ENCODE results near the gene DTWD1. TPM values are rescaled to one million over a fixed set of nuclear protein-coding genes. Genes with fewer than 3 reads are reported as not detected.
A peak's percentile ranks its signal among the peaks of the same experiment; 100 is the strongest.
"Not testable (repeated sequence)": the region's sequence is repeated elsewhere in the genome, so short reads cannot be mapped to it uniquely, and the experiment has no call there.

Gene DTWD1
- 10 to 100 TPM; 11.4 to 12.1 TPM for total RNA-seq

- DNase-seq (ENCODE audit: low spot score) (peak; percentile 95), ATAC-seq (peak; percentile 100)
- Mint-ChIP-seq H3K36me3 (peaks cover 9% of the 10 kb centered on the region), H3K9me3 (no peaks in the 10 kb centered on the region), H3K27ac (peak within 1 kb of the TSS; percentile 91 to 97), H3K4me1 (ENCODE audit: low read depth in 2 of 2) (peaks cover 23 to 31% of the 10 kb centered on the region in 2 donors), H3K27me3 (no peaks in the 10 kb centered on the region), H3K4me3 (peak within 1 kb of the TSS; percentile 87)
Measured at GRCh38 chr15:49620658-49621368, at the start of gene DTWD1, which contains the start of gene FAM227B. Gene DTWD1 (plus strand): TSS chr15:49621048. CDS start chr15:49625168, 4,120 bp downstream. Gene FAM227B (minus strand): TSS chr15:49620818. CDS start chr15:49615171, 5,647 bp downstream.

- no peak overlapping the region for H3K27ac Mint-ChIP-seq
- H3K4me3 Mint-ChIP-seq = no peak overlapping the region
- no peak for DNase-seq (ENCODE audit: low spot score)
- peaks cover 22% of the 10 kb centered on the region for H3K36me3 Mint-ChIP-seq
- H3K27me3 Mint-ChIP-seq = no peaks in the 10 kb centered on the region
- H3K9me3 Mint-ChIP-seq = peaks cover 6% of the 10 kb centered on the region
- no peak for ATAC-seq
- peaks cover 0 to 2% of the 10 kb centered on the region in 2 donors for H3K4me1 Mint-ChIP-seq (ENCODE audit: low read depth in 2 of 2)
Measured at GRCh38 chr15:49573421-49573820, 47.4 kb upstream of the DTWD1 start.

GRCh38 chr15:49589030-49589429 is 31.8 kb upstream of the DTWD1 start:
- no peak for ATAC-seq
- H3K4me1 Mint-ChIP-seq (ENCODE audit: low read depth in 2 of 2) = peaks cover 0 to 3% of the 10 kb centered on the region in 2 donors
- H3K4me3 Mint-ChIP-seq = no peak overlapping the region
- DNase-seq (ENCODE audit: low spot score) = no peak
- H3K36me3 Mint-ChIP-seq = peaks cover 8% of the 10 kb centered on the region
- no peaks in the 10 kb centered on the region for H3K9me3 Mint-ChIP-seq
- no peak overlapping the region for H3K27ac Mint-ChIP-seq
- H3K27me3 Mint-ChIP-seq = no peaks in the 10 kb centered on the region

- H3K9me3 Mint-ChIP-seq = peaks cover 11% of the 10 kb centered on the region
- not testable (repeated sequence) for H3K27me3 Mint-ChIP-seq; H3K4me1 Mint-ChIP-seq (ENCODE audit: low read depth in 2 of 2); DNase-seq (ENCODE audit: low spot score); H3K4me3 Mint-ChIP-seq; H3K27ac Mint-ChIP-seq; ATAC-seq
- H3K36me3 Mint-ChIP-seq = peaks cover 11% of the 10 kb centered on the region
Measured at GRCh38 chr15:49592829-49593316, 28.0 kb upstream of the DTWD1 start.

GRCh38 chr15:49604625-49605409 is 16.0 kb upstream of the DTWD1 start:
- no peak overlapping the region for H3K27ac Mint-ChIP-seq
- H3K4me3 Mint-ChIP-seq = no peak overlapping the region
- H3K4me1 Mint-ChIP-seq (ENCODE audit: low read depth in 2 of 2) = no peaks in the 10 kb centered on the region
- H3K36me3 Mint-ChIP-seq = peaks cover 43% of the 10 kb centered on the region
- no peak for DNase-seq (ENCODE audit: low spot score)
- H3K27me3 Mint-ChIP-seq = peaks cover 0 to 11% of the 10 kb centered on the region in 2 donors
- ATAC-seq = no peak
- peaks cover 23% of the 10 kb centered on the region for H3K9me3 Mint-ChIP-seq

- Mint-ChIP-seq H3K27me3 (peaks cover 0 to 11% of the 10 kb centered on the region in 2 donors), H3K36me3 (peaks cover 39% of the 10 kb centered on the region), H3K4me1 (ENCODE audit: low read depth in 2 of 2) (no peaks in the 10 kb centered on the region), H3K27ac (no peak overlapping the region), H3K4me3 (no peak overlapping the region), H3K9me3 (peaks cover 23% of the 10 kb centered on the region)
- DNase-seq (ENCODE audit: low spot score) (no peak), ATAC-seq (no peak)
Measured at GRCh38 chr15:49605588-49605987, 15.3 kb upstream of the DTWD1 start.

- no peak overlapping the region for H3K27ac Mint-ChIP-seq
- peaks cover 0 to 11% of the 10 kb centered on the region in 2 donors for H3K27me3 Mint-ChIP-seq
- peaks cover 33% of the 10 kb centered on the region for H3K36me3 Mint-ChIP-seq
- DNase-seq (ENCODE audit: low spot score) (no peak), ATAC-seq (no peak)
- no peaks in the 10 kb centered on the region for H3K4me1 Mint-ChIP-seq (ENCODE audit: low read depth in 2 of 2)
- H3K4me3 Mint-ChIP-seq = no peak overlapping the region
- peaks cover 21% of the 10 kb centered on the region for H3K9me3 Mint-ChIP-seq
Measured at GRCh38 chr15:49606594-49606993, 14.3 kb upstream of the DTWD1 start.

- Mint-ChIP-seq H3K4me3 (no peak overlapping the region), H3K4me1 (ENCODE audit: low read depth in 2 of 2) (no peaks in the 10 kb centered on the region), H3K9me3 (peaks cover 5% of the 10 kb centered on the region), H3K36me3 (peaks cover 19% of the 10 kb centered on the region), H3K27ac (no peak overlapping the region), H3K27me3 (no peaks in the 10 kb centered on the region)
- DNase-seq (ENCODE audit: low spot score) = no peak
- no peak for ATAC-seq
Measured at GRCh38 chr15:49610157-49610918, 10.5 kb upstream of the DTWD1 start.

- H3K36me3 Mint-ChIP-seq = peaks cover 19% of the 10 kb centered on the region
- H3K9me3 Mint-ChIP-seq; H3K4me1 Mint-ChIP-seq (ENCODE audit: low read depth in 2 of 2); H3K4me3 Mint-ChIP-seq; DNase-seq (ENCODE audit: low spot score); H3K27me3 Mint-ChIP-seq; H3K27ac Mint-ChIP-seq; ATAC-seq: not testable (repeated sequence)
Measured at GRCh38 chr15:49612240-49612639, 8.6 kb upstream of the DTWD1 start.

- Mint-ChIP-seq H3K27me3 (no peaks in the 10 kb centered on the region), H3K36me3 (peaks cover 14% of the 10 kb centered on the region), H3K4me1 (ENCODE audit: low read depth in 2 of 2) (peaks cover 23 to 31% of the 10 kb centered on the region in 2 donors), H3K9me3 (peaks cover 5% of the 10 kb centered on the region), H3K4me3 (no peak overlapping the region), H3K27ac (no peak overlapping the region)
- no peak for DNase-seq (ENCODE audit: low spot score)
- ATAC-seq = no peak
Measured at GRCh38 chr15:49619226-49619625, 1.6 kb upstream of the DTWD1 start.

- DNase-seq (ENCODE audit: low spot score) (no peak), ATAC-seq (peak in 1 of 2 donors; percentile 14)
- Mint-ChIP-seq H3K4me3 (peak overlapping the region; percentile 87), H3K9me3 (no peaks in the 10 kb centered on the region), H3K27ac (peak overlapping the region; percentile 91 to 97), H3K27me3 (no peaks in the 10 kb centered on the region), H3K36me3 (peaks cover 9% of the 10 kb centered on the region), H3K4me1 (ENCODE audit: low read depth in 2 of 2) (peaks cover 23 to 31% of the 10 kb centered on the region in 2 donors)
Measured at GRCh38 chr15:49620199-49620598, 649 bp upstream of the DTWD1 start.

- Mint-ChIP-seq H3K4me1 (ENCODE audit: low read depth in 2 of 2) (peaks cover 23 to 31% of the 10 kb centered on the region in 2 donors), H3K36me3 (peaks cover 11% of the 10 kb centered on the region)
- no peak for DNase-seq (ENCODE audit: low spot score)
Measured at GRCh38 chr15:49621401-49621811, 558 bp downstream of the DTWD1 start.

GRCh38 chr15:49621887-49622286 is 1.0 kb downstream of the DTWD1 start:
- ATAC-seq (no peak), DNase-seq (ENCODE audit: low spot score) (no peak)
- Mint-ChIP-seq H3K36me3 (peaks cover 11% of the 10 kb centered on the region), H3K27me3 (no peaks in the 10 kb centered on the region), H3K4me3 (peak overlapping the region; percentile 87), H3K4me1 (ENCODE audit: low read depth in 2 of 2) (peaks cover 23 to 31% of the 10 kb centered on the region in 2 donors), H3K27ac (peak overlapping the region; percentile 91 to 97), H3K9me3 (no peaks in the 10 kb centered on the region)

More at GRCh38 chr15:49621401-49621811, 558 bp downstream of the DTWD1 start:
- Mint-ChIP-seq H3K27me3 (no peaks in the 10 kb centered on the region), H3K27ac (peak overlapping the region; percentile 91 to 97), H3K9me3 (no peaks in the 10 kb centered on the region), H3K4me3 (peak overlapping the region; percentile 87)
- ATAC-seq = no peak
